Measurements from ENCODE around the gene UQCC3.

- TF ChIP-seq CTCF (IDR thresholded peaks at IDR 0.05; ENCODE audit: low read depth, low read length, poor library complexity, severe bottlenecking) = no peak
- no peak for TF ChIP-seq EZH2phosphoT487 (IDR thresholded peaks at IDR 0.05; ENCODE audit: borderline replicate concordance, low read length)
These were observed 39.0 kb upstream of the UQCC3 start for GRCh38 chr11:62632492-62632891.
